NCI-H2171 treated with DMSO at 0.1 percent for 48 hours (cell line): ENCODE measurements around the gene KCNMA1.

Source experiments
- DNase-seq: peaks from one replicate; lab custom pipeline; 2025; lab: John Stamatoyannopoulos, UW

Gene KCNMA1

DNA sequence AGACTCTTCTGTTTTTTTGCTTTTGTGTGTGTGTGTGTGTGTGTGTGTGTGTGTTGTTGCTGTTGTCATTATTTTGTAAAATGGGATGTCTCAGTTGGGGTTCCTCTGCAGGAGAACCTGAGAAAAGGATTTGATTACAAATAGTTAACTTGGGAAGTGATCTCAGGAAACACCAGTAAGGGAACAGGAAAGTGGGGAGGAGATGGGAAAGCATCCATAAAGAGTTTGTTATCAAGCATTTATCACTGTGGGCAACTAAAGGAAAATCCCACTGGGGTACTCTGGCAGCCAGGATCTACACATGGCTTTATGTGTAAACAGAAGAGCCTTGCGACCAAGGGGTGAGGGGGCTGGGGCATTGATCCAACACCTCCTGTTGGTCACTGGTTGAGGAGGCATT lies 485.4 kb downstream of the KCNMA1 start:
- no peak for DNase-seq

DNA sequence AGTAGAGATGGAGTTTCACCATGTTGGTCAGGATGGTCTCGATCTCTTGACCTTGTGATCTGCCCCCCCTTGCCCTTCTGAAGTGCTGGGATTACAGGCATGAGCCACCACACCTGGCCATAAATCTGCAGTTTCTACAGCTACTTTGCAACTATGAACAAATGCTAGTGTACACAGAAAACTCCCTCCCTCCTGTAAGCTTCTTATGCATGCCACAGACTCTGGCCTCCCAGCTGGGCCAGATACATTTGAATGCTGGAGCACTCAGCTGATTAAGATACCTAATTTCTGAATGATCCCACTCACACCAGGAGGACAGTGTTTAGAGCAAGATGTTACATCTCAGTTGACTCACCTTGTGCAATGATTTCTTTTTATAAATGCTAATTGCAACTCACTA lies 486.2 kb downstream of the KCNMA1 start:
- no peak for DNase-seq

DNA sequence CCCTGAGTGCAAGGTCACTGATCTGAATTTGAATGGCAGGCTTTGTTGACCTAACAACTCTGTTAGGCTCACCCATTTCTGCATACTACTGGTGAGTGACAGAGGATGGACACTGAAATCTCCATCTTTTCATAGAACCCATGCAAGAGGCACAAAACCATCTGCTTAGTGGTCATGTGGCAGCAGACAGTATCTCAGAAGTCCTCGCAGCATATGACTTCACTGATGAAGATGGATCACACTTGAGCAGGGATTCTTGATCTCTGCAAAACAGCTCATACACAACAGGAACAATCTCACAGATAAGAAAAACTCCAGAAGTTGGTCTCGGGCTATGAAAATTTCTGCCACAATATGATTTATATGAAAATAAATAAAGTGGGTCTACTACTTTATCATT lies 487.9 kb downstream of the KCNMA1 start:
- no peak for DNase-seq

DNA sequence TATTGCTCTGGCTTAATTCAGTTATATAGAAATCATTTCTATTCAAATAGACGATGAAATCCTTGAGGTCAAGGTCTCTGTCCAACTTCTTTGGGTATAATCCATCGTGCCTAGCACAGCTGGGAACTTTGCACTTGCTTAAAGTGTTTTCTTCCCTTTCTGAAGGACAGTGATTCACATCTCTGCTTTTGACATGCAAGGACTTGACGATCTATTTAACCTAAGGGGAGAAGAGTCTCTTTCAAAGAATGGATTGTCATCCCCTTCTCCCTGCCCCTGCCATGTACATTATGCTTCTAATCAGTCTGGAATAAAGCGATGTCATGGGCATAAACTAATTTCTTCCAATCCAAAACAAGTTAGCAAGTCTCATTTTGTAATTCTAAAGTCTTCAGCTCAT lies 488.6 kb downstream of the KCNMA1 start:
- no peak for DNase-seq

DNA sequence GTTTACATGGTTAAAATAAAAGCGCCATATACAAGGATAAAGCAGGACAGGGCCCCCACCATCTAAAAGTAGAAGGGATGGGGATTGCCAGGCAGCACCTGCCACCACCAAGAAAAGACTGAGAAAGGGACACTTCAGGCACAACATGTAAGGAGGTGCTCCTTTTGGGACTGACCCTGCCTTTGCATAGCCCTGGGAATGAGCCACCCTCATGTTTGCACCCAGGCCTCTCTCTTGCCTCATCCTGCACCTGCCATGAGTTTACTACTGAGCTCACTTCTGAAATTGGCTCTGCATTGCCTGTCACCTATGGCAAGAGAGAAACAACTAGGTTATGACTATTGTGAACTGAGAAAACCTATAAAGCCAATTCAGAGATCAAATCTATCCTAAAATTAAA lies 489.7 kb downstream of the KCNMA1 start:
- DNase-seq, result no peak

DNA sequence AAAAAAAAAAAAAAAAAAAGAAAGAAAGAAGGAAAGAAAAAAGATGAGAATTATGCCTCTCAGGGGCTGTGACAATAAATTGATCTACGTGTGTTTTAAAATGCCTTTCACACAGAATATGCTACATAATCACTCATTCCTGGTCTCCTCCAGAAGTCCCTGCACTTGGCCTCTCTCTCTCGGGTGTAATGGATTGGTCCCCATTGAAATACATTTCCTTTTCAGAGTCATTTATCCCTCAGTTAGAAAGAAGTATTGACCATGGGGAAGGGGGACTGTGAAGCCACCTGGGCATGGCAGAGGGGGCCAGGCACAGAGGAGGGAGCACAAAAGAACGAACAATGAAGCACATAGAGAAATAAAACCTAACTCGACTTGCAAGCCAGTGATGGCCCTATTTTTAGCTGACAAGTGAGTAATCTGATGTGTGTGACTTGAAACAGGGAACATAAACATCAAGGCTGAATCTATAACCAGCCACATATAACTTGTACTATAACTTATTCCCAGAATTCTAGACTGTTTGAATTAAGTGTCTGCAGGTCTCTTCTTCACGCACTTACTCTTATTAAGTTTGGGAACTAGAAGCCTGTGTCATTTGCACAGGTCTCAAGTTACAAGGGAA lies 490.8 kb downstream of the KCNMA1 start:
- no peak for DNase-seq

DNA sequence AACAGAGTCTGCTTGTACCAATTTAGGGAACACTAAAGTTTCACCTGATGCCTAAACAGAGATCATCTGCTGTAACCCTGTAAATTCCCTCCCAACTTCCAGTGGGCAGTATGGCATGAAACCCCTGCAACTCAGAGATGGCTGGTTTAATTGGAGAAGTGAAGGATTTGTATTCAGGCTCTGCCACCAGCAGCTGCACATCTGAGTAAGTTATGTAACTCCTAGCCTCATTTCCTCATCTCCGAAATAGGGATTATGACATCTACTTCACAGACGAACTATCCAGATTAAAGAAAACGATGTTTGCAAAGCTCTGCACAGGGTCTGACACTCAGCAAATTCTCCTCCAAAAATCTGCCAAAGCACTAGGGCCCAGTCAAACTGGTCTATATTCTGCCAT lies 493.0 kb downstream of the KCNMA1 start:
- DNase-seq, result no peak

DNA sequence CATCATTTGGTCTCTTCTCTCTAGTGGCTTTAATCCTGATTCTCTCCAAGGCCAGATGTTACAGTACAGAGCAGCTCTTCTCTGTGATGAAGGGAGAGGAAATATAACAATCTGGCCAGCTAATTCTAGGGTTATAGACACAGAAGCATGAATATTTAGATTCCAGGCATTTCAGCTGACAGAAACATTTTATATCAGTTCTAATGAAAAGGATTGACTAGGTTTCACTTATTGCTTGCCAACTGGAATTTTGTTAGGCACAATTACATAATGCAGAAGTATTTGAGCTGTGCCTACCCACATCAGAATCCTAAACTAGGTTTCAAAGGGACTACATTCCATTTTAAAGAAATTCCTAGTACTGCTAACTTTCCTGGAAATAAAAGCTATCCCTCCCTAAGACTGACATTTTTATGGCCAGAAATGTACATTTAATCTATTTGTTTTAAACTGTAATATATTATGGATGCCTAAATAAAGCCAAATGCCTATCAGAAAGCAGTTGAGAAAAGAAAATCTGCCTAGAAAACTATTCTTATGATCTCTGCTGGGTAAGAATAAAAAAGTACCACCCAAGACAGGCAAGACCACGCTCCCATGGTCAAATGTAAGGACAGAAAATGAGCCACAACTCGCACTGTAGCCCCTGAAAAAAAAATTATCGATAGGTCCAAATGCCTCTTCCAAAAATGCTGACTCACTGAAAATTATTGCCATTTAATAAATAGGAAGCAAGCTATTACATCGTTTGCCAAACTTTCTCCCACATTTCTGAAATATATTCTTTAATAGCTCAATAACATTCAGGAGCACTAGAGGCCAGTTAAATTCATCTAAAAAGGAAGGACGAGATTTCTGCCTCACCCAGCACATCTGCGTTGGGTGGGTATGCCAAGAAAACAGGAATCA lies 498.1 kb downstream of the KCNMA1 start:
- peak; percentile 1 for DNase-seq

DNA sequence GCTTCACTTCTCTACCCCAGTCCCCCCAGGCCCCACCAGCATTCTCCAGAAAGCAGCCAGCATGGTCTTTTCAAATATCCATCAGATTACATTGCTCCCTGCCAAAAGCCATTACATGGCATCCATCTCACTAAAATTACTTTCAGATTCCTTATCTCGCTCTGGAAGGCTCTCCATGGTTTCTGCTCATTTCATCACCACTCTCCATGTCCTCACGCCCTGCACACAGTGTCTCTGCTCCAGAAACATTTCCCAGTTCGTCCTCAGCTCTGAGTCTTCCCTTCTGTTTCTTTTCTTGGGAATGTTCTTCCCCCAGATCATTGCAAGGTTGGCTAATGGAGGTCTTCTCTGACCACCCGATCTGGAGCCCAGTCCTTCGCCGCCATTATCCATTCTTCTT lies 499.1 kb downstream of the KCNMA1 start:
- no peak for DNase-seq

DNA sequence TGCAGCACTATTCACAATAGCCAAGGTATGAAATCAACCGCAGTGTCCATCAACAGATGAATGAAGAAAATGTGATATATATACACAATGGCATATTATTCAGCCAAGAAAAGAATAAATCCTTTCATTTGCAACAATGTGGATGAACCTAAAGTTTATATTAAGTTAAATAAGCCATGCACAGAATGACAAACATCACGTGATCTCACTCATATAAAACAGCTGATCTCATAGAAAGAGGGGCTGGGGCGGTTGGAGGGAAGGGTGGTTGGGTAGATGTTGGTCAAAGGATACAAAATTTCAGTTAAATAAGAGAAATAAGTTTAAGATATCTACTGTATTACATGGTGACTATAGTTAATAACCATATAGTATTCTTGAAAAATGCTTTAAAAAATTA lies 502.1 kb downstream of the KCNMA1 start:
- no peak for DNase-seq

DNA sequence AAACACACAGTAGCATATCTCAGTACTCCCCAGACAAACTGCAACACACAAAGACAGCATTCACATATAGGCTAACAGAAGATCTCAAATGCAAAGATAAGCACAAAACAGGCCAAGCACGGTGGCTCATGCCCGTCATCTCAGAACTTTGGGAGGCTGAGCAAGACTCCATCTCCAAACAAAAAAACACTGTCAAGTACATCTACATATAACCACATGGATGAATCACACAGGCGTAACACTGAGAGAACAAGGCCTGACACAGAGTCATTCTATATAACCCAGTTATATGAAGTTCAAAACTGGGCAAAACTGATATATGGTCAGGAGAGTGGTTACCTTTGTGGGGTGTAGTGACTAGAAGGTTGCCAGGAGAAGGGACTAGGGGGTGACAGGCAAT lies 506.4 kb downstream of the KCNMA1 start:
- DNase-seq, result no peak

DNA sequence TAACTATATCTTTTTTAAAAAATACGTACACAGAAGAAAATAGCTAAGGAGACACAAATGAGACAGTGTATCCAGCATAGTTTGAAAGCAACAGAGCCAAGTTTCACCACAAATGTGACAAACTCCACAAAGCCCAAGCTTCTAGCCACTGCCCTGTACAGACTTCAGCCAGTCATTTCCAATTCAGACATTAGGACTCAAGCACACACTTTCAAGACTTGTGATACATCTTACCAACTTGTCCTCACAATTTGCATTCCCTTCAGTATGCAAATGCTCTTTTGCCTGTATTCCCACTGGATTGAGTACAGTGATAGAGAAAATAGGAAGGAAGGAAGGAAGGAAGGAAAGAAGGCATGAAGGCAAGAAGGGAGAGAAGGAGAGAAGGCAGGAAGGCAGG lies 510.4 kb downstream of the KCNMA1 start:
- DNase-seq, result no peak

DNA sequence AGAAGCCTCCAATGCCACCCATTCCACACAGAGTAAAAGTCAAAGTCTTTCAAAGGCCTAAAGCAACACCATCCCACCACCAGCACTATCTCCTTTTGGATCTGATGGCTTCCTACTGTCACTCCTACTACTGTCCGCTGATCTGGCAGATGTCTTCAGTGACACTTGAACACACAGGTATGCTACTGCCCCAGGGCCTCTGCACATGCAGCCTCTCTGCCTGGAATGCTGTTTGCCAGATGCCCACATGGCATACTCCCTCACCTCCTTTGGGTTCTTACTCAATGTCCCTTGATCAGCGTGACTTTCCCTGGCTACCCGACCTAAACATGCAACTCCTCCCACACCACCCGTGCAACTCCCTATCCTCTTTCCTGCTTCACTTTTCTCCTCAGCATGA lies 512.4 kb downstream of the KCNMA1 start:
- no peak for DNase-seq

DNA sequence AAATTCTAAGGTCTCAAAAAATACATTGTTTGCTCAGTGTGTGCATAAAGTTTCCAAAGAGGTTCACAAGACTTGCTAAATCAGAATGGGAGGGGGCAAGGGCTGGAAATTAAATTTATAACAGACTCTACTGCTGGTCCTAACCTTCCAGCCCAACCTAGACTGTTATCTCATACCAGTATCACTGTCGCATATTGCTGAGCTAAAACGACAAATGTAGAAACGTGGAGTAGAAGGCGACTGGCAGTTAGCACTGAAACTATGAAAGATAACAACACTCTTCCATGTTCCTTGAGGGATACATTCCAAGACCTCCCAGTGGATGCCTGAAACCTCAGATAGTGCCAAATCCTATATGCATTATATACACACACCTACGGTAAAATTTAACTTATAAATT lies 514.3 kb downstream of the KCNMA1 start:
- DNase-seq, result no peak

DNA sequence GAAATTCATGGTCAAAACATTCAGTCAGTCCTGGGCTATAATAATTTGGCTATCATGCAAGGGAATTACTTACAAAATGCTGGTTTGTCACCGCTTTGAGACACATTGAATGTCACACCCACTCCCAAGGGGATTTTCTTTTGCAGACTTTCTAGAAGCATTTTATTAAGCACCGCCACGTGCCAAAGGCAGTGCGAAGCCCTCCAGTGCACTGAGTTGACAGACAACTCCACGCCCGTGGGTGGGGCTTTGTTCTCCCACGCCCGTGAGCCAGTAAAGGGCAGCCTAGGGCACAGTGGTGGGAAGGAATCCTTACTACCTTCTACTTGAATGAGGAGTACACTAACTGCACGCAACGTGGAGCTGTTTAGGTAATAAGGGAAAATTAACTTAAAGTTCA lies 515.8 kb downstream of the KCNMA1 start:
- DNase-seq, result no peak

DNA sequence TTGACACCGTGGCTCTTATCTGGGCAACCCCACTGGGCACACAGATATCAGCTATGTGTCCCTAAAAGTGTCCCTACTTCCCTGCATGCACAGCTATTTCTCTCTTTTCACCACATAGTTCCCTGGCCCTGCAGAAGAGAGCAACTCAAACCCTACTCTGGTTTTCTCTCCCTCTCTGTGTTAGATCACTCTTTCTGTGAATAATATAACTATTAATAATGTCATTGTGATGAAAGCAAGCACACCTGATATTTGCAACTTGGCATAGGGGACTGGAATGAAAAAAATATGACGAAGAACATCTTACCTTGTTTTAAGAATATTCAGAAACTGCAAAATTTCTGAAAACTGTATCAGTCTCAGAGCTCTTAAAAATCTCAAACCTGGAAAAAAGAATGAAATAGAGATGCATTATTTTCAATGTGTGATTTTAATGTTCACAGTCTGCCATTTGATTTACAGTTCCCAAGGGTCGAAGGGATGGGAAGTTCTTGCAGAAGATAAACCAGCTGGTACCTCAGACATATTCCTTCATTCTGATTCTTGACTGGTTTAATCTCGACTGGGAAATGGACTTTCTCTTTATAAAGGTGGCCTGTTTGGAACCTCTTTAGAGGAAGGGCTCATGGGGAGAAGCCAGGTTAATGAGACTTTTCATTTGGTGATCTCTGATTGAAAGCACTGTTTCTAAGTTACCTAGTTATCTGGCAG lies 516.8 kb downstream of the KCNMA1 start:
- DNase-seq, result no peak

DNA sequence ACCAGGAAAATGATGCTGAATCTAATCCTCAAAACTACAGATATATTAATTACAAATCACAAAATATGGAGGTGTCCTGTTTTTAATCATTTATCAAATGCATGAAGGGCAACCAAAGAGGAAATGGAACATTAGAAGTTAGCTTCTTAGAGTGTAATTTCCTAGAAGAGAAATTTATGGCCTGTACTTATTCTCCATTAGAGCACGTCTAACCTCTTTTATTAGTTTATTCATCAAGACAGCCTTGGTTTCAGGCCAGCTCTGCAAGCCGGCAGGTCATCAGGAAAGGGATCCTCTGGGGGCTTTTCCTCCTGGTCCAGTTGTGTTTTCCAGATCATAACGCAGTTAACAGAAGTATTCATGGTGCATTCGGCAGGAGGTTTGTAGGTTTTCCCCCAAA lies 517.6 kb downstream of the KCNMA1 start:
- no peak for DNase-seq

DNA sequence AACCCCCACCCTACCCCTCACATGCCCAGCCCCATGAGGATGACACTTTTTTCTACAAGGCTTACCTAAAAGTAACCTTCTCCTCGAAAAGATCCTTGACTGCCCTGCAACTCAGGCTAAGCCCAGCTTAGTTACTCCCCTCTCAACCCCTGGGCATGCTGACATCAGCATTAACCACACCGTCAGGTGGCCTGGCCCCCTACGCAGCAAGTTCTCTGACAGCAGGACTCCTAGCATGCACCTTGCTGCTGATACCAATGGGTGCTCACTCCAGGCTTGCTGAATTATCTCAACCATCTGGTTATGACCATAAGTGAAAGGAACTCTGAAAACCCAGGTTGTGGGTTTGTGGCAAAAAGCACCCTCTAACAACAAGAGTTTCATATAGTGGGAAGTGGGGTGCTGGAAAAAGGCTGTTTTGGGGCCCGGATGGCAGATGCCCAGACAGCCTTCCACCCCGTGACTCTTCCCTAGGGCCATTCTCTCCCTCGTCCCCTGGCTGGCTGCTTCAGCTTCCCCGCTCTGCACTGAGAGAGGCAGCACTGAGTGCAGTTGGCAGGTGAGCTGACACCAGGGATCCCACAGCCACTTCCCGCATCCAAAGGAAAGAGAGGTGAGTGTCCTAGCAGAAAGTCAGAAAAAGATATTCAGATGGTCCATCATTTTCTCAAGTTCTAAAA lies 518.9 kb downstream of the KCNMA1 start:
- DNase-seq, result no peak

DNA sequence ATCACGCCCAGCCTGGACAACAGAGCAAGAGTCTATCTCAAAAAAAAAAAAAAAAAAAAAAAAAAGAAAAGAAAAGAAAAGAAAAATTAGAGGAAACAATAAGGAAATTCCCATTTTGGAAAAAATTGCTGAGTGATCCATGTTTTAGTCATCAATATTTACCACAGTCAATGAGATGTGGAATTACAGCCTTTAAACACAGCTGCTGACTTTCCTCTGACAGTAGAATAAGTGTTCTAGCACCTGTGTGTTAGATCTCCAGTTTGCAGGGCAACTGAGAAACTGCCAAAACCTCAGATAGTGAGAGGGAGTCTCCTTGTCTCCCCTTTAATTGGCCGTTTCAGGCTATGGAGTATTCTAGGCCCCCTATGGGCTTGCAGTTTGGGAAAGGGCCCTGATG lies 520.1 kb downstream of the KCNMA1 start:
- no peak for DNase-seq

DNA sequence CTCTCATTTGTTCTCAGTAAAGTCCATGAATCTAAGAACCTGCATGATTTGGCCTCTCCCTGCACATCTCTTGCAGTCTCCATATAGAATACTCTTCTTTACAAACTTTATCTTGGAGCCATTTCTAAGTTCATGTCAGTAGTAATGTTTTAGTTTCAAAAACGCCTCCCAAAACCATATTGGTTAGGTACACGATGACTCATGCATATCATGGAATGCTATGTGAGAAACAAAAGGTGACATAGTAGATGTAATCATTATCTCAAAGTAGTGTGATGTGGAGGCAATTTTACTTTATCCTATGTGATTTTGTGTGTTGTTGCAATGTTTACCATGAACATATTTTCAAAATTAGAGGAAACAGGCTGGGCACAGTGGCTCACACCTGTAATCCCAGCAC lies 520.7 kb downstream of the KCNMA1 start:
- no peak for DNase-seq

DNA sequence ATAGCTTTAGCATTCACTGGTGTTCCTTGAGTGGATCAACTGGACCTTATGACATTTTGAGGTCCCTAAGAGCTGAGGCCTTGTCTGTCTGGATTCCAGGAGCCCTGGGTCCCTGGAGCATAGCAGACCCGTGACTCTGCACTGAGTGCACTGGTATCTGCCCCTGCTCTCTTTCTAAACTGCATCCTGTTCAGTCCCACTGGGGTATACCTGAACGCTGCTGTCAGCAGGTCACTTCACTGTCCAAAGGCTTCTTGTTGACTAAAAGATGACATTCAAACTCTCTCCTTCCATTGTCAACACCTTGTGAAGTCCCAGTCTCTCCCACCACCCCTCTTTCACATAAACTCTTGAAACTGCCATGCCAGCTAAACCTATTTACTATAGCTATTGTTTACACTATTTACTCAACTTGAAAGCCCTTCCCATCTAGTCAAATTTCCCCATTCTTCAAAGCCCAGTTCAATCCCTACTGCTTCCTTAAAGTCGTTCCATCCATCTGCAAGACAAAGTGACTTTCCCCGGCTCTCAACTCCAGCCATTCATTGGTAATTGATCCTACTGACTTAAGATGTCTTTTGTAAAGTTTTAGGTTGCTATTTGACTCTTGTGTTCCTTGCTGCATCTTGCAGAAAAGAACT lies 523.3 kb downstream of the KCNMA1 start:
- no peak for DNase-seq
